AG10803 (cell line): Measurements from ENCODE around the gene CNTNAP4.

Experiments used
- DNase-seq: peaks from one replicate; pipeline ENCODE4 v3.0.0; 2010; ENCODE audit warnings: low read depth
- H3K4me3 ChIP-seq: 2 replicates; pipeline ENCODE4 v1.5.1; 2011; ENCODE audit warnings: mild to moderate bottlenecking, low read length, control low read depth
- TF ChIP-seq, protein P1 (sequence below): conservative IDR thresholded peaks from 2 replicates; pipeline ENCODE4 v1.5.1; 2011; ENCODE audit warnings: mild to moderate bottlenecking, low read length, control low read depth, inconsistent platforms

The CNTNAP4 gene

DNA sequence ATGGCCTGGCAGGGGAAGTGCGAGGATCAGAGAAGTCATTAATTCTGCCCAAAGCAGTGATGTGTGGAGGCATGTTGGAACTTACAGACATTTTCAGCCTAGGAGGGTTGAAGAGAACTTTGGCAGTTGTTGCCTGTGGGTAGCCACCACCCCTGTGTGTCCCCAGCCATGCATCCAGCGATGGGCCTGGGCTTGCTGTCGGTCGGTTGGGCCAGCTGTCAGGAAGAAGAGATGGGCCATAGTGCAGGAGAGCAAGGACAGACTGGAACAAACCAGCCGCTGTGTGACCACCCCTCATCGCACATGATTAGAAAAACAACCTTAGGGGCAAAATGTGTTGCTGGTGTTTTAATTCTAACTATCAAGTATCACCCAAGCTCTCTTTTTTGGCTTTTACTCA lies 173.7 kb downstream of the CNTNAP4 start:
- no peak overlapping the region for H3K4me3 ChIP-seq
- DNase-seq: no peak
- TF ChIP-seq, protein P1, sequence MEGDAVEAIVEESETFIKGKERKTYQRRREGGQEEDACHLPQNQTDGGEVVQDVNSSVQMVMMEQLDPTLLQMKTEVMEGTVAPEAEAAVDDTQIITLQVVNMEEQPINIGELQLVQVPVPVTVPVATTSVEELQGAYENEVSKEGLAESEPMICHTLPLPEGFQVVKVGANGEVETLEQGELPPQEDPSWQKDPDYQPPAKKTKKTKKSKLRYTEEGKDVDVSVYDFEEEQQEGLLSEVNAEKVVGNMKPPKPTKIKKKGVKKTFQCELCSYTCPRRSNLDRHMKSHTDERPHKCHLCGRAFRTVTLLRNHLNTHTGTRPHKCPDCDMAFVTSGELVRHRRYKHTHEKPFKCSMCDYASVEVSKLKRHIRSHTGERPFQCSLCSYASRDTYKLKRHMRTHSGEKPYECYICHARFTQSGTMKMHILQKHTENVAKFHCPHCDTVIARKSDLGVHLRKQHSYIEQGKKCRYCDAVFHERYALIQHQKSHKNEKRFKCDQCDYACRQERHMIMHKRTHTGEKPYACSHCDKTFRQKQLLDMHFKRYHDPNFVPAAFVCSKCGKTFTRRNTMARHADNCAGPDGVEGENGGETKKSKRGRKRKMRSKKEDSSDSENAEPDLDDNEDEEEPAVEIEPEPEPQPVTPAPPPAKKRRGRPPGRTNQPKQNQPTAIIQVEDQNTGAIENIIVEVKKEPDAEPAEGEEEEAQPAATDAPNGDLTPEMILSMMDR: no peak

DNA sequence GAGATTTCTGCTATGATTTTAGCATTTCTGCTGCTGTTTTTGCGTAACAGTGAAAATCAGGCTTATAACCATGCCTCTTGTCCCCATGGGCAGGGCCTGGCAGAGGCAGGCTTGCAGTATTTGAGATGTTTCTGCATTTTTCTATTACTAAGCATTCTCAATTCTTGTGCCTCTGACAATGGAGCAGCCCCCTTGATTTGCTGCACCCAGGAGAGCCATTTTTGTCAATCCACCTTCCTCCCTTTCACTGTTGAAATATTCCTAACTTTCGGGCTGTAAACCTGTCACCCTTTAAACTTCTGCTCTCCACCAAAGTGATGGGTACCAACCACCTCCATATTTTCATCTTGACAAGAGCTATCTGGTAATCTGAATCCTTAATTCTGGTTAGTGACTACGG lies 178.1 kb downstream of the CNTNAP4 start:
- TF ChIP-seq, protein P1: no peak
- H3K4me3 ChIP-seq: no peak overlapping the region
- DNase-seq: no peak

DNA sequence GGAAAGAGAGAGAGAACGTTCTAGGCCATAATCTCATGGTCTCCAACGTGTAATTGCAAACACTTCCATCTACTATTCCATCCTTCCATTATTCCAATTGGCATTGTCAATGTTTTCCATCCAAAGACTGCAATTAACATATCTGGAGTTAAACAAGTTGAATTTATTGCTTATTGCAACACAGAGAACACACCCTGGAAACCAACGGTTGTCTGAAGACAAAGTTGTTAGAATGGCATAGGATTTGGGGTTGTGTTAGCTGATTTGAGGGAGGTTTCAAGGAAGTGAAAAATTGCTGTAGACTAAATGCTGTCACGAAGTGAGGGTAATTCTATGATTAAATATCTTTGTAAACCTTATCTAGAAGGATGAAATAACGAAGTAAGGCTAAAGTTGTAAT lies 178.8 kb downstream of the CNTNAP4 start:
- TF ChIP-seq, protein P1: no peak
- DNase-seq: no peak
- H3K4me3 ChIP-seq: no peak overlapping the region

DNA sequence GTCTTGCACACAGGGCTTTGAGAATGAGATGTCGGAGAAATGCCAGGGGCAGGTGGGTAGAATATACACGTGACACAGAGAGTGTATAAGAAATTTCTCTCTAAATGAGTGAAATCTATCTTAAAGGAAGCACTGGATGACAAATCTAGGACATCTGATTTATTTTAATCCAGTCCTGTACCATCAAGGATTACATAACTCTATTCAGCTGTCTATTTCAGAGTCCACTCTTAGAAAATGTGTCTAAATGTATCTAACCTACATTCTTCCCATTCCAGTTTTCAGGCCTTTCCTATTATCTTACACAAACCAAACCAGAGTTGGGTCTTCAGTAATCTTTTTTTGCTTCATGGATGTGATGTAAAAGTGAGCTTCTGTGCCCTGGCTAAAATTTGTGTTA lies 181.9 kb downstream of the CNTNAP4 start:
- TF ChIP-seq, protein P1: no peak
- DNase-seq: no peak
- H3K4me3 ChIP-seq: no peak overlapping the region

DNA sequence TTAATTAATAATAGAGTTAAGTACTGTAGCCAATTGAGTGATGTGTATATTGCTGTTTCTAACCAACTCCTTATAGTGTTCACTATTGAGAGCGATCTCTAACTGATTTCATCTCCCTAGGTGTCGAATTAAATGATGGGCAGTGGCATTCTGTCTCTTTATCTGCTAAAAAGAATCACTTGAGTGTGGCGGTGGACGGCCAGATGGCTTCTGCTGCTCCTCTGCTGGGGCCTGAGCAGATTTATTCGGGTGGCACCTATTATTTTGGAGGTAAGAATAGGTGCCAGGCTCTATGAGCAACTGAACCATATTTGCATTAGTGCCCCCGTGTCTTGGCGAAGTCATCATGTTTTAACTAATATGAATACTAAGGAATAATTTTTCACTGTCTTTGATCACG lies 184.6 kb downstream of the CNTNAP4 start:
- no peak overlapping the region for H3K4me3 ChIP-seq
- TF ChIP-seq, protein P1: no peak
- no peak for DNase-seq

DNA sequence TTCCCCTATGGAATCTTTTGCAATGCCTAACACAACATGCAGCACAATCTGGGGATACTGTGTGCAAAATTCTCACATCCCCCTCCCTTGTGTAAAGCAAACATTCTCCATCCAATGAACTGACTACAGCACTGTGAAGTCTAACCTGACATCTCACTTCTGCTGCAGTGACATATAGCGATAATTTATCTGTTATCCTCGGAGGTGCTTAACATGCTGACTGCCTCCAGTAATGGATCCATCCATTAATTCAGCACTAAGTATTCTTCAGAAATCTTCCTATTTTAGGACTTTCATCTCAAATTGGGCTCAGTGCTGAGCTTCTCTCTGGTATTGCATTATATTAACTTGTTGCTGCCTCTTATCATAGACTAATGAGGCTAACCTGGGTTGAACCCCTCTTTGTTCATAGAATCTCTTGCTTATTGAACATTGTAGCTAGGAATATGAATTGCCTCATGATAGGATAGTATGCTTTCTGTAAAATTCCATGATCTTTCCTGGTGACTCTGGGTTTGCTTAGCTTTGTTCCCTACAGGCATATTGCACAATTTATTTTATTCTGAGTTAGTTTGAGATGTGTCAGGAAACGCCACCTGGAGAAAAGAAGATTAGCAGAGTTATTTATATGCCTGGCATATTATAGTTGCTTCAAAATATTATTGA lies 187.9 kb downstream of the CNTNAP4 start:
- no peak overlapping the region for H3K4me3 ChIP-seq
- no peak for DNase-seq
- TF ChIP-seq, protein P1: no peak

DNA sequence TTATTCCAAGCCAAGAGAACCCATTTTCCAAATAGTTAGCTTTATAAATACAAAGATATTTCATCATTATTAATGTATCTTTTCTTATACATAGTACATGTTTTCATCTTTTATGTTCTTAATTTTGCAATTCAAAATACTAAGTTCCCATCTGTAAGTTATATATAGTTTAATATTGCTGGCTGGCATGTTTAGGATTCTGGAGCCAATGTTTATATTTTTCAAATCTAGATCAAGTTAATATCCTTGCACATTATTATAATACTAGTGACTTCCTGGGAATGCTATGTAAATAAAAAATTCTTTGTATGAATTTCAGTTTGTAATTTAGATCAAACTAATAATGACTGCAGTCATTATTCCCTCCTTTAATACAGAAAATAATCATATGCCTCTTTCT lies 189.7 kb downstream of the CNTNAP4 start:
- TF ChIP-seq, protein P1: no peak
- no peak for DNase-seq
- no peak overlapping the region for H3K4me3 ChIP-seq
